Measurements from ENCODE around the gene ZNF3. TPM values are rescaled to one million over a fixed set of nuclear protein-coding genes. Genes with fewer than 3 reads are reported as not detected.

The ZNF3 gene
- total RNA-seq, 4 donors from 2014 or later: 37.4 to 42.7 (median 41.0) TPM

GRCh38 chr7:100064162-100064561 is 17.4 kb downstream of the ZNF3 start:
- no peak overlapping the region for H3K4me3 ChIP-seq
- no peaks in the 10 kb centered on the region for H3K9me3 ChIP-seq
- no peak for DNase-seq
- H3K27me3 ChIP-seq: no peaks in the 10 kb centered on the region
- H3K4me1 ChIP-seq: peaks cover 0 to 9% (median 6%) of the 10 kb centered on the region in 4 donors
- no peak for TF ChIP-seq CTCF (IDR thresholded peaks at IDR 0.05)
- no peak for TF ChIP-seq EP300 (IDR thresholded peaks at IDR 0.05; ENCODE audit: low read depth)
- no peak for TF ChIP-seq POLR2A (IDR thresholded peaks at IDR 0.05)
- TF ChIP-seq POLR2AphosphoS5 (IDR thresholded peaks at IDR 0.05): no peak
- peaks cover 0 to 15% (median 1%) of the 10 kb centered on the region in 4 donors for H3K36me3 ChIP-seq
- H3K27ac ChIP-seq: no peak overlapping the region
- intact Hi-C loops (cut with DNase I; ENCODE audit: low total_unique reads): no loop called here
- in situ Hi-C loops (cut with MboI; ENCODE audit: low pct_ligation_motif_present in 1 of 4, low pct_unique_long_range_greater_than_20kb in 1 of 4, low sequenced_read_pairs in 3 of 4): loop anchor here in 3 of 4 donors (25.0 kb wide), 1 partner anchor 152 kb away; the partner anchor contains the start of gene TRIM4 (in 3 of the 3)
- WGBS, 2 donors (ENCODE audit: low coverage in 1 of 2): 94% methylated on average over 9 of the region's 9 CpGs; no CpG with 5 or more reads in 1 of the 2 donors

DNA sequence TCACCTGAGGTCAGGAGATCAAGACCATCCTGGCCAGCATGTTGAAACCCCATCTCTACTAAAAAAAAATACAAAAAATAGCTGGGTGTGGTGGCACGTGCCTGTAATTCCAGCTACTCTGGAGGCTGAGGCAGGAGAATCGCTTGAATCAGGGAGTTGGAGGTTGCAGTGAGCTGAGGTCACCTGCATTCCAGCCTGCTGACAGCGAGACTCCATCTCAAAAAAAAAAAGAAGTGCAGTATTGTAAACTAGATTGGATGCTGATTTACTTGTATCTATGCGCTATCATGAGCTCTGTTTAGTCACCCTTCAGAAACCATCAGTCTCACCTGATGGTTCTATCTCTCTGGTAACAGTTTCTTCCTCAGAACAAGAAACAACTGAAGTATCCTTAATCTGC is 18.1 kb downstream of the ZNF3 start:
- no peak for DNase-seq
- Histone ChIP-seq H3K36me3 (peaks cover 0 to 15% (median 1%) of the 10 kb centered on the region in 4 donors), H3K4me1 (peaks cover 0 to 9% (median 6%) of the 10 kb centered on the region in 4 donors), H3K9me3 (no peaks in the 10 kb centered on the region), H3K27me3 (no peaks in the 10 kb centered on the region), H3K4me3 (no peak overlapping the region), H3K27ac (no peak overlapping the region)
- in situ Hi-C loops (cut with MboI; ENCODE audit: low pct_ligation_motif_present in 1 of 4, low pct_unique_long_range_greater_than_20kb in 1 of 4, low sequenced_read_pairs in 3 of 4) (loop anchor here in 3 of 4 donors (25.0 kb wide), 1 partner anchor 151 kb away; the partner anchor contains the start of gene TRIM4 (in 3 of the 3)), intact Hi-C loops (cut with DNase I; ENCODE audit: low total_unique reads) (no loop called here)
- 93 to 94% methylated on average over 4 of the region's 4 CpGs for WGBS, 2 donors (ENCODE audit: low coverage in 1 of 2)
- no peak for TF ChIP-seq EP300 (IDR thresholded peaks at IDR 0.05; ENCODE audit: low read depth)
- TF ChIP-seq POLR2AphosphoS5 (IDR thresholded peaks at IDR 0.05): no peak
- TF ChIP-seq CTCF (IDR thresholded peaks at IDR 0.05): no peak
- TF ChIP-seq POLR2A (IDR thresholded peaks at IDR 0.05): no peak

- Histone ChIP-seq H3K27ac (no peak overlapping the region), H3K4me1 (peaks cover 0 to 9% (median 6%) of the 10 kb centered on the region in 4 donors), H3K9me3 (no peaks in the 10 kb centered on the region), H3K27me3 (no peaks in the 10 kb centered on the region), H3K36me3 (peaks cover 0 to 28% (median 8%) of the 10 kb centered on the region in 4 donors), H3K4me3 (no peak overlapping the region)
- intact Hi-C loops (cut with DNase I; ENCODE audit: low total_unique reads) (no loop called here), in situ Hi-C loops (cut with MboI; ENCODE audit: low pct_ligation_motif_present in 1 of 4, low pct_unique_long_range_greater_than_20kb in 1 of 4, low sequenced_read_pairs in 3 of 4) (loop anchor here in 3 of 4 donors (25.0 kb wide), 1 partner anchor 149 kb away; the partner anchor contains the start of gene TRIM4 (in 3 of the 3))
- 82 to 92% methylated on average over 3 to 11 of the region's 11 CpGs for WGBS, 2 donors (ENCODE audit: low coverage in 1 of 2)
- TF ChIP-seq EP300 (IDR thresholded peaks at IDR 0.05; ENCODE audit: low read depth): no peak
- TF ChIP-seq CTCF (IDR thresholded peaks at IDR 0.05): no peak
- TF ChIP-seq POLR2A (IDR thresholded peaks at IDR 0.05): no peak
- TF ChIP-seq POLR2AphosphoS5 (IDR thresholded peaks at IDR 0.05): no peak
- DNase-seq: no peak
Observed at GRCh38 chr7:100061518-100062193, 19.9 kb downstream of the ZNF3 start.

GRCh38 chr7:100059251-100059739 is 22.2 kb downstream of the ZNF3 start:
- in situ Hi-C loops (cut with MboI; ENCODE audit: low pct_ligation_motif_present in 1 of 4, low pct_unique_long_range_greater_than_20kb in 1 of 4, low sequenced_read_pairs in 3 of 4): loop anchor here in 3 of 4 donors (10.0 to 25.0 kb wide), 2 partner anchors 64 to 147 kb away; partner anchors contain the start of gene TRIM4 (in 3 of the 3)
- Histone ChIP-seq H3K27me3 (no peaks in the 10 kb centered on the region), H3K36me3 (peaks cover 0 to 22% (median 8%) of the 10 kb centered on the region in 4 donors), H3K4me1 (no peaks in the 10 kb centered on the region), H3K9me3 (no peaks in the 10 kb centered on the region), H3K4me3 (no peak overlapping the region), H3K27ac (no peak overlapping the region)
- 80 to 83% methylated on average over 4 to 5 of the region's 5 CpGs for WGBS, 2 donors (ENCODE audit: low coverage in 1 of 2)
- intact Hi-C loops (cut with DNase I; ENCODE audit: low total_unique reads): no loop called here
- DNase-seq: no peak
- TF ChIP-seq POLR2AphosphoS5 (IDR thresholded peaks at IDR 0.05) (no peak), POLR2A (IDR thresholded peaks at IDR 0.05) (no peak), CTCF (IDR thresholded peaks at IDR 0.05) (no peak)

Data from transverse colon (tissue), 4 donors.